Activated T-cell treated with anti-CD3 and anti-CD28 coated beads, Interleukin-2, amount 50 U/mL, for 72 hours (primary cell): Measurements from ENCODE around the gene MIEF1. TPM values are rescaled to one million over a fixed set of nuclear protein-coding genes. Genes with fewer than 3 reads are reported as not detected.
"Not testable (repeated sequence)": the region's sequence is repeated elsewhere in the genome, so short reads cannot be mapped to it uniquely, and the experiment has no call there.

ENCODE experiments used
- ATAC-seq, 2 donors: fragments of 150-1000 bp; cut with Tn5 transposase; replicated peaks in 1 of 2; 2 replicates each; pipeline ENCODE4 v1.10.0; 2021; ENCODE audit warnings: moderate library complexity in 2 of 2, mild to moderate bottlenecking in 1 of 2
- DNase-seq, 2 donors: peaks; one replicate each; pipeline ENCODE4 v3.0.0; 2021 to 2022; ENCODE audit warnings: mixed read lengths in 1 of 2
- H3K27ac Mint-ChIP-seq: one replicate; pipeline ENCODE4 v1.8.0; 2022; ENCODE audit warnings: mild to moderate bottlenecking, moderate library complexity, mixed read lengths
- H3K27me3 Mint-ChIP-seq: one replicate; pipeline ENCODE4 v1.8.0; 2022; ENCODE audit warnings: low read depth, mixed read lengths
- H3K36me3 Mint-ChIP-seq, 2 donors: one replicate each; pipeline ENCODE4 v1.8.0; 2022; ENCODE audit warnings: mixed read lengths in 2 of 2, mild to moderate bottlenecking in 1 of 2; ENCODE audit not compliant: insufficient read depth in 2 of 2
- H3K4me1 Mint-ChIP-seq: one replicate; pipeline ENCODE4 v1.8.0; 2022; ENCODE audit warnings: low read depth, mixed read lengths
- H3K4me3 Mint-ChIP-seq, 2 donors: one replicate each; pipeline ENCODE4 v1.8.0; 2022; ENCODE audit warnings: mild to moderate bottlenecking in 2 of 2, mixed read lengths in 2 of 2, moderate library complexity in 2 of 2
- H3K9me3 Mint-ChIP-seq, 2 donors: one replicate each; pipeline ENCODE4 v1.8.0; 2022; ENCODE audit warnings: mixed read lengths in 2 of 2
- total RNA-seq, 2 donors: library from RNA; stranded (reverse); gene quantifications; one replicate each; pipeline ENCODE4 v1.2.3, GENCODE V29; 2022

MIEF1 gene
- total RNA-seq, 2 donors from 2014 or later = 49.5 to 58.3 TPM

- H3K27me3 Mint-ChIP-seq = no peaks in the 10 kb centered on the region
- DNase-seq (no peak), ATAC-seq (no peak)
- peaks cover 39% of the 10 kb centered on the region for H3K4me1 Mint-ChIP-seq
- no peaks in the 10 kb centered on the region for H3K9me3 Mint-ChIP-seq
- peaks cover 5 to 11% of the 10 kb centered on the region in 2 donors for H3K36me3 Mint-ChIP-seq
- H3K4me3 Mint-ChIP-seq = no peak overlapping the region
- H3K27ac Mint-ChIP-seq = no peak overlapping the region
Measured at GRCh38 chr22:39500101-39500500, 2.0 kb upstream of the MIEF1 start.

- Mint-ChIP-seq H3K27me3 (no peaks in the 10 kb centered on the region), H3K4me3 (peak overlapping the region; percentile 86 to 92)
- DNase-seq = no peak
Measured at GRCh38 chr22:39501644-39502108, 414 bp upstream of the MIEF1 start.

GRCh38 chr22:39502789-39503409, 809 bp downstream of the MIEF1 start:
- ATAC-seq = no peak
- H3K36me3 Mint-ChIP-seq = peaks cover 13 to 22% of the 10 kb centered on the region in 2 donors

More at GRCh38 chr22:39501644-39502108, 414 bp upstream of the MIEF1 start:
- no peak for ATAC-seq
- Mint-ChIP-seq H3K9me3 (no peaks in the 10 kb centered on the region), H3K36me3 (peaks cover 12 to 21% of the 10 kb centered on the region in 2 donors), H3K27ac (peak overlapping the region; percentile 88), H3K4me1 (peaks cover 42% of the 10 kb centered on the region)

GRCh38 chr22:39503630-39504029, 1.5 kb downstream of the MIEF1 start:
- Mint-ChIP-seq H3K4me1 (peaks cover 41% of the 10 kb centered on the region), H3K4me3 (peak overlapping the region; percentile 86 to 92), H3K27me3 (no peaks in the 10 kb centered on the region), H3K27ac (peak overlapping the region; percentile 94), H3K36me3 (peaks cover 14 to 25% of the 10 kb centered on the region in 2 donors), H3K9me3 (no peaks in the 10 kb centered on the region)
- ATAC-seq (no peak), DNase-seq (no peak)

More at GRCh38 chr22:39502789-39503409, 809 bp downstream of the MIEF1 start:
- peak overlapping the region; percentile 86 to 92 for H3K4me3 Mint-ChIP-seq
- peak overlapping the region; percentile 94 for H3K27ac Mint-ChIP-seq
- peaks cover 35% of the 10 kb centered on the region for H3K4me1 Mint-ChIP-seq
- no peak for DNase-seq
- H3K27me3 Mint-ChIP-seq = no peaks in the 10 kb centered on the region
- H3K9me3 Mint-ChIP-seq = no peaks in the 10 kb centered on the region

GRCh38 chr22:39504071-39504470, 2.0 kb downstream of the MIEF1 start:
- Mint-ChIP-seq H3K27ac (no peak overlapping the region), H3K4me3 (peak overlapping the region; percentile 86 to 92), H3K9me3 (no peaks in the 10 kb centered on the region), H3K36me3 (peaks cover 14 to 27% of the 10 kb centered on the region in 2 donors), H3K27me3 (no peaks in the 10 kb centered on the region), H3K4me1 (peaks cover 41% of the 10 kb centered on the region)
- ATAC-seq (no peak), DNase-seq (no peak)

DNA sequence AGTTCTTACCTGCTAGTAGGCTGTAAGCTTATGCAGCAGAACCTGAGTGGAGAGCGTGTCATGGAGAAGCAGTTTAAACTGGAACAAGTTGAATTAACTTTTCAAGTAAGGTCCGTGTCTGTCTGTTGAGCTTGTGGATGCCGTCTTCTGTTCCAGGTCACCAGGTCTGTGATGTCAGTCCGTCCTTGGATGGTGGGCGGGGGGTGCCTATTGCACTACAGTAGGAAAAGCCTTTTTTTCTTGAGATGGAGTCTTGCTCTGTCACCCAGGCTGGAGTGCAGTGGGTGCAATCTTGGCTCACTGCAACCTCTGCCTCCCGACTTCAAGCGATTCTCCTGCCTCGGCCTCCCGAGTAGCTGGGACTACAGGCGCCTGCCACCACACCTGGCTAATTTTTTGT, 4.9 kb downstream of the MIEF1 start:
- not testable (repeated sequence) for ATAC-seq, H3K9me3 Mint-ChIP-seq, H3K27me3 Mint-ChIP-seq, H3K4me3 Mint-ChIP-seq, DNase-seq
- Mint-ChIP-seq H3K4me1 (peaks cover 36% of the 10 kb centered on the region), H3K36me3 (peaks cover 16 to 34% of the 10 kb centered on the region in 2 donors), H3K27ac (peak overlapping the region; percentile 60)

DNA sequence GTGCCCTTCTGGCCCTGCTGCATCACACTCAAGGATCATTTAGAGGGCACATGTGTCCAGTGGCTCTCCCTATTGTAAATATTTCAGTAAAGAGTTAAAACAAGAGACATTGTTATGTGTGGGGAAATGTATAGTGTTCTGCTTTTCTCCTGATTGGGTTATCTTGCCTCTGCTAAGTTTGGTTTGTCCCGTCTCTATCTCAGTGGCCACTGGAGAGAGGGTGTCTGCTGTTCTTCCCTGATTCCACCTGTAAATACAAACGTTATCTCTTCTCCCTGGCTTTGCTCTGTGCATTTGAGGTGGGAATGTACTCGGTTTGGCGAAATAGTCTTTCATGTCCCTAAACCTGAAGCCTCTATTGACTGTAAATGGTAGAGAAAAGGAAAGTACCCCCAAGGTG, 6.3 kb downstream of the MIEF1 start:
- DNase-seq = no peak
- H3K27me3 Mint-ChIP-seq = no peaks in the 10 kb centered on the region
- H3K27ac Mint-ChIP-seq = peak overlapping the region; percentile 82
- ATAC-seq = no peak
- H3K36me3 Mint-ChIP-seq = peaks cover 15 to 40% of the 10 kb centered on the region in 2 donors
- H3K4me3 Mint-ChIP-seq = no peak overlapping the region
- H3K9me3 Mint-ChIP-seq = no peaks in the 10 kb centered on the region
- H3K4me1 Mint-ChIP-seq = peaks cover 40% of the 10 kb centered on the region

DNA sequence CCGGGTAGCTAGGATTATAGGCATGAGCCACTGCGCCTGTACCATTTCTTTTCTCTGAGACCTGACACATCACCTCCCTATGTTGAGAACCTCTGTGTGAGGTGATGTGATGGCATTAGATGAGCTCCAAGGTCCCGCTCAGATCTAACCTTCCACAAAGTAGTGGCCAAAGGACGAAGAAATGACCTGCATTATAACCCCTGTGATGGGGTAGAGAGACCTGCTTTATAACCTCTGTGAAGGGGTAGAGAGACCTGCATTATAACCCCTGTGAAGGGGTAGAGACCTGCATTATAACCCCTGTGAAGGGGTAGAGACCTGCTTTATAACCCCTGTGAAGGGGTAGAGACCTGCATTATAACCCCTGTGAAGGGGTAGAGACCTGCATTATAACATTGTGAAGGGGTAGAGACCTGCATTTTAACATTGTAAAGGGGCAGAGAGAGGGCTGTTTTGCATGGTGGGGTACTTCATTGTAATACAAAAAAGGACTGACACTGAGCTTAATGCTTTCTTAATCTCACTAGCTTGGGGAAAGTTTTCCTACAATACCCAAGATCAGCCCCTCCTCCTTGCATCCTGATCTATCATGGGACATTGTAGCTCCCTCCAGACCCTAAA, 8.5 kb downstream of the MIEF1 start:
- DNase-seq = no peak
- Mint-ChIP-seq H3K9me3 (no peaks in the 10 kb centered on the region), H3K36me3 (peaks cover 15 to 35% of the 10 kb centered on the region in 2 donors), H3K27me3 (no peaks in the 10 kb centered on the region), H3K4me1 (peaks cover 41% of the 10 kb centered on the region), H3K27ac (no peak overlapping the region), H3K4me3 (no peak overlapping the region)
- ATAC-seq = no peak

DNA sequence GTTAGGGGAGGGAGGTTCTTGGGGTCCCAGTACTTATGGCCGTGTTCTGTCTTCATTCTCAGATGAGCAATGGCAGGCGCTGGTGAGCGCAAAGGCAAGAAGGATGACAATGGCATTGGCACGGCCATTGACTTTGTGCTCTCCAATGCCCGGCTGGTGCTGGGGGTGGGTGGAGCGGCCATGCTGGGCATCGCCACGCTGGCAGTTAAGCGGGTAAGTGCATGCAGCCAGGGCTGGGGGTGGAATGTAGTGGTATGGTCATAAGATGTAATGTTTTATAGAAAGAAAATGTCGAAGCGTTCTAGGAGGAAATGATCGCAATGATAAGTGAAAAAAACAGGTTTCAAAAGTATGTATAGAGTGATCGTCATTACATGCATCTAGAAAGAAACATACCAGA, 9.1 kb downstream of the MIEF1 start:
- ATAC-seq (no peak), DNase-seq (no peak)
- Mint-ChIP-seq H3K4me1 (peaks cover 41% of the 10 kb centered on the region), H3K36me3 (peaks cover 15 to 38% of the 10 kb centered on the region in 2 donors), H3K9me3 (no peaks in the 10 kb centered on the region), H3K27me3 (no peaks in the 10 kb centered on the region), H3K27ac (no peak overlapping the region), H3K4me3 (no peak overlapping the region)

DNA sequence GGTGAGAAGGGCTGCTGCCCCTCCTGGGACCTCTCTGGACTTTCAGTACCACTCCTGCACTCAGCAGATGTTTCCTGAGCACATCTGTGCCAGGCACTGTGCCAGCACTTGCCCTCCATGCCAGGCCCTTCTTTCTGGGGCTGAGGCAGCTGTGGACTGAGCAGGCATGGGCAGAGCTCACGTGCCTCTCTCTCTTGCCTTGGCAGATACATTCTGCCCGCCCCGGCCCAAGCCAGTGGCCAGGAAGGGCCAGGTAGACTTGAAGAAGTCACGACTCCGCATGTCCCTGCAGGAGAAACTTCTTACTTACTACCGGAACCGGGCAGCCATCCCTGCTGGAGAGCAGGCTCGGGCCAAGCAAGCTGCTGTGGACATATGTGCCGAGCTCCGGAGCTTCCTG, 9.9 kb downstream of the MIEF1 start:
- H3K36me3 Mint-ChIP-seq = peaks cover 12 to 32% of the 10 kb centered on the region in 2 donors
- no peak overlapping the region for H3K27ac Mint-ChIP-seq
- H3K4me3 Mint-ChIP-seq = no peak overlapping the region

GRCh38 chr22:39513791-39514190, 11.7 kb downstream of the MIEF1 start:
- H3K36me3 Mint-ChIP-seq = peaks cover 11 to 28% of the 10 kb centered on the region in 2 donors

More for the DNA sequence above, 9.9 kb downstream of the MIEF1 start:
- no peak for ATAC-seq
- Mint-ChIP-seq H3K9me3 (no peaks in the 10 kb centered on the region), H3K4me1 (peaks cover 44% of the 10 kb centered on the region), H3K27me3 (no peaks in the 10 kb centered on the region)
- no peak for DNase-seq

DNA sequence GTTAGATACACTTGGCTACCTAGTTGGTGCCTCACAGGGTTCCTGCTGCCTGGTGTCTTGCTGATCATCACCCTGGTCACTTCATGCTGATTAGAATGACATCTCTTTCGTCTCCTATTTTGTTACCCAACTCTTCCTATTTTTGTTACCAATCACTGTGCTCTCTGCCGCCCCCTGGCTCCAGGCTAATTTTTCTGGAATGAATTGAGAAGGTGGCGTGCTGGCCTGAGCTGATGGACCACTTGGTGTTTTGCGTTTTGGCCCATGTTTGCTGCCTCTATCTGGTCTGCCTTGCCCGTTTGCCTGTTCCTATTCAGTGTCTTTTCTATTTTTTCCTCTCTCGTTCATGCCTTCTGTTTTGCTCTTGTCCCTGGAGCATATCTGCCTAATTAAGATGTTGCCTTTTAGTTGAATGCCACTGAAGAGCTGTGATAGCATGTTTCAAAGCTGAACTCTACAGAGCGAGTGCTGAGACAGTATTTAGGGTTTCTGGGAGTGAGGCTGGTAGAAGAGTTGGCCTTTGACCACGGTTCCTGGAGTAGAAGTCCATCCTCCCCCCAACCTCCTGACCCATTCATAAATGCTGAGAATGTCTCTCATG, 12.4 kb downstream of the MIEF1 start:
- H3K36me3 Mint-ChIP-seq = peaks cover 11 to 24% of the 10 kb centered on the region in 2 donors
- no peaks in the 10 kb centered on the region for H3K9me3 Mint-ChIP-seq
- H3K4me1 Mint-ChIP-seq = peaks cover 43% of the 10 kb centered on the region
- no peaks in the 10 kb centered on the region for H3K27me3 Mint-ChIP-seq
- H3K4me3 Mint-ChIP-seq = no peak overlapping the region
- ATAC-seq = no peak
- DNase-seq = peak; percentile 50 to 56
- peak overlapping the region; percentile 9 for H3K27ac Mint-ChIP-seq

More at GRCh38 chr22:39513791-39514190, 11.7 kb downstream of the MIEF1 start:
- no peak for ATAC-seq
- H3K27me3 Mint-ChIP-seq = no peaks in the 10 kb centered on the region
- DNase-seq = no peak
- no peak overlapping the region for H3K4me3 Mint-ChIP-seq
- H3K4me1 Mint-ChIP-seq = peaks cover 43% of the 10 kb centered on the region
- no peak overlapping the region for H3K27ac Mint-ChIP-seq
- no peaks in the 10 kb centered on the region for H3K9me3 Mint-ChIP-seq
